Trophoblast cell (in vitro differentiated cells and primary cell): ENCODE data around the gene PDE4B.

Source experiments
- DNase-seq, 2 donors: peaks; one replicate each; pipeline ENCODE4 v3.0.0-alpha.2; 2016
- H2AFZ ChIP-seq: 2 replicates; pipeline ENCODE4 v1.6.1; 2013; ENCODE audit warnings: low read length, moderate library complexity, mild to moderate bottlenecking; ENCODE audit not compliant: insufficient read depth, poor library complexity
- H2AK5ac ChIP-seq: 2 replicates; pipeline ENCODE4 v1.6.1; 2013; ENCODE audit warnings: mild to moderate bottlenecking, low read length
- H2BK120ac ChIP-seq: 2 replicates; pipeline ENCODE4 v1.6.1; 2013; ENCODE audit warnings: low read length, mild to moderate bottlenecking, moderate library complexity; ENCODE audit not compliant: insufficient read depth, poor library complexity
- H2BK12ac ChIP-seq: 2 replicates; pipeline ENCODE4 v1.6.1; 2013; ENCODE audit warnings: mild to moderate bottlenecking, low read length, moderate library complexity
- H2BK5ac ChIP-seq: 2 replicates; pipeline ENCODE4 v1.6.1; 2013; ENCODE audit warnings: low read length, low read depth, moderate library complexity, mild to moderate bottlenecking; ENCODE audit not compliant: poor library complexity
- H3K14ac ChIP-seq: 2 replicates; pipeline ENCODE4 v1.6.1; 2013; ENCODE audit warnings: mild to moderate bottlenecking, low read length
- H3K18ac ChIP-seq: 2 replicates; pipeline ENCODE4 v1.6.1; 2013; ENCODE audit warnings: mild to moderate bottlenecking, low read length
- H3K23ac ChIP-seq: 2 replicates; pipeline ENCODE4 v1.6.1; 2013; ENCODE audit warnings: low read length
- H3K27ac ChIP-seq: 2 replicates; pipeline ENCODE4 v1.5.1; 2013; ENCODE audit warnings: low read depth, mild to moderate bottlenecking, inconsistent platforms, low read length, moderate library complexity
- H3K27me3 ChIP-seq: 2 replicates; pipeline ENCODE4 v1.6.1; 2013; ENCODE audit warnings: inconsistent platforms, mild to moderate bottlenecking, low read length, moderate library complexity; ENCODE audit not compliant: insufficient read depth
- H3K36me3 ChIP-seq, 2 experiments: 1 replicate in 1 of 2; 2 replicates in 1 of 2; pipeline ENCODE4 v1.6.1; 2013; ENCODE audit warnings: low read length in 2 of 2, mild to moderate bottlenecking in 2 of 2, moderate library complexity in 1 of 2; ENCODE audit not compliant: insufficient read depth in 2 of 2, control insufficient read depth in 1 of 2
- H3K4ac ChIP-seq: 2 replicates; pipeline ENCODE4 v1.6.1; 2013; ENCODE audit warnings: low read depth, mild to moderate bottlenecking, low read length, moderate library complexity
- H3K4me1 ChIP-seq, 2 experiments: 1 replicate in 1 of 2; 2 replicates in 1 of 2; pipeline ENCODE4 v1.6.1; 2013; ENCODE audit warnings: low read length in 2 of 2, mild to moderate bottlenecking in 2 of 2, moderate library complexity in 1 of 2; ENCODE audit not compliant: insufficient read depth in 2 of 2, control insufficient read depth in 1 of 2
- H3K4me2 ChIP-seq: 2 replicates; pipeline ENCODE4 v1.6.1; 2013; ENCODE audit warnings: inconsistent platforms, mild to moderate bottlenecking, low read length, moderate library complexity
- H3K4me3 ChIP-seq: 2 replicates; pipeline ENCODE4 v1.5.1; 2013; ENCODE audit warnings: mild to moderate bottlenecking, low read depth, low read length, inconsistent platforms
- H3K79me1 ChIP-seq: one replicate; pipeline ENCODE4 v1.6.1; 2013; ENCODE audit warnings: low read length
- H3K79me2 ChIP-seq: 2 replicates; pipeline ENCODE4 v1.6.1; 2013; ENCODE audit warnings: low read length, mild to moderate bottlenecking; ENCODE audit not compliant: control insufficient read depth, insufficient read depth, poor library complexity
- H3K9ac ChIP-seq: 2 replicates; pipeline ENCODE4 v1.6.1; 2013; ENCODE audit warnings: mild to moderate bottlenecking, low read length
- H3K9me3 ChIP-seq: 2 replicates; pipeline ENCODE4 v1.6.1; 2013; ENCODE audit warnings: low read depth, mild to moderate bottlenecking, control low read depth, inconsistent platforms, low read length; ENCODE audit not compliant: insufficient read depth
- H4K12ac ChIP-seq: 2 replicates; pipeline ENCODE4 v1.6.1; 2013; ENCODE audit warnings: low read depth, mild to moderate bottlenecking, low read length, moderate library complexity
- H4K8ac ChIP-seq: 2 replicates; pipeline ENCODE4 v1.6.1; 2013; ENCODE audit warnings: low read depth, mild to moderate bottlenecking, low read length, moderate library complexity
- H4K91ac ChIP-seq: one replicate; pipeline ENCODE4 v1.6.1; 2013; ENCODE audit warnings: low read depth, mild to moderate bottlenecking, low read length, moderate library complexity
- WGBS: extraction: QIAGEN DNeasy Blood & Tissue Kit; methylation state at CpG from one replicate; pipeline ENCODE4 v1.1.7; 2013; ENCODE audit warnings: missing lambda C conversion rate; ENCODE audit not compliant: insufficient read length, insufficient coverage; ENCODE audit errors: extremely low coverage; 5-methylcytosine and 5-hydroxymethylcytosine counted together

Gene PDE4B

GRCh38 chr1:65942476-65942875, 149.8 kb downstream of the PDE4B start:
- no peak overlapping the region for H3K4me2 ChIP-seq
- no peak overlapping the region for H3K18ac ChIP-seq
- H2BK5ac ChIP-seq: no peak overlapping the region
- H4K12ac ChIP-seq: no peak overlapping the region
- H3K27me3 ChIP-seq: no peaks in the 10 kb centered on the region
- no peak overlapping the region for H3K4ac ChIP-seq
- H4K91ac ChIP-seq: no peak overlapping the region
- H2BK120ac ChIP-seq: no peak overlapping the region
- H3K9ac ChIP-seq: no peak overlapping the region
- H3K36me3 ChIP-seq: no peaks in the 10 kb centered on the region
- DNase-seq: no peak
- no peaks in the 10 kb centered on the region for H3K79me1 ChIP-seq
- H2AK5ac ChIP-seq: no peak overlapping the region
- H3K4me3 ChIP-seq: no peak overlapping the region
- H3K4me1 ChIP-seq: no peaks in the 10 kb centered on the region
- WGBS: no CpG with 5 or more reads among the region's 1 CpG
- no peaks in the 10 kb centered on the region for H3K79me2 ChIP-seq
- no peak overlapping the region for H2AFZ ChIP-seq
- no peak overlapping the region for H3K14ac ChIP-seq
- H3K9me3 ChIP-seq: no peaks in the 10 kb centered on the region
- no peak overlapping the region for H3K23ac ChIP-seq
- no peak overlapping the region for H4K8ac ChIP-seq
- no peak overlapping the region for H3K27ac ChIP-seq
- H2BK12ac ChIP-seq: no peak overlapping the region

GRCh38 chr1:65946376-65946775, 153.7 kb downstream of the PDE4B start:
- Histone ChIP-seq H2BK12ac (no peak overlapping the region), H4K8ac (no peak overlapping the region), H3K79me1 (no peaks in the 10 kb centered on the region), H3K9me3 (no peaks in the 10 kb centered on the region), H3K9ac (no peak overlapping the region), H3K79me2 (no peaks in the 10 kb centered on the region), H3K4me2 (no peak overlapping the region), H2BK120ac (no peak overlapping the region), H3K14ac (no peak overlapping the region), H2AK5ac (no peak overlapping the region), H3K27me3 (no peaks in the 10 kb centered on the region), H3K4me1 (no peaks in the 10 kb centered on the region), H3K4me3 (no peak overlapping the region), H3K27ac (no peak overlapping the region), H4K91ac (no peak overlapping the region), H4K12ac (no peak overlapping the region), H3K36me3 (no peaks in the 10 kb centered on the region), H3K23ac (no peak overlapping the region), H2AFZ (no peak overlapping the region), H3K18ac (no peak overlapping the region), H3K4ac (no peak overlapping the region), H2BK5ac (no peak overlapping the region)
- WGBS: no CpG with 5 or more reads among the region's 1 CpG
- DNase-seq: no peak

GRCh38 chr1:65946960-65947359, 154.3 kb downstream of the PDE4B start:
- Histone ChIP-seq H3K79me2 (no peaks in the 10 kb centered on the region), H4K91ac (no peak overlapping the region), H4K12ac (no peak overlapping the region), H3K4ac (no peak overlapping the region), H4K8ac (no peak overlapping the region), H3K4me1 (no peaks in the 10 kb centered on the region), H3K79me1 (no peaks in the 10 kb centered on the region), H2BK12ac (no peak overlapping the region), H2BK5ac (no peak overlapping the region), H3K4me2 (no peak overlapping the region), H3K9me3 (no peaks in the 10 kb centered on the region), H3K4me3 (no peak overlapping the region), H3K9ac (no peak overlapping the region), H2AK5ac (no peak overlapping the region), H2BK120ac (no peak overlapping the region), H2AFZ (no peak overlapping the region), H3K36me3 (no peaks in the 10 kb centered on the region), H3K18ac (no peak overlapping the region), H3K14ac (no peak overlapping the region), H3K27me3 (no peaks in the 10 kb centered on the region), H3K27ac (no peak overlapping the region), H3K23ac (no peak overlapping the region)
- peak; percentile 51 to 70 for DNase-seq
- no CpG with 5 or more reads among the region's 5 CpGs for WGBS

DNA sequence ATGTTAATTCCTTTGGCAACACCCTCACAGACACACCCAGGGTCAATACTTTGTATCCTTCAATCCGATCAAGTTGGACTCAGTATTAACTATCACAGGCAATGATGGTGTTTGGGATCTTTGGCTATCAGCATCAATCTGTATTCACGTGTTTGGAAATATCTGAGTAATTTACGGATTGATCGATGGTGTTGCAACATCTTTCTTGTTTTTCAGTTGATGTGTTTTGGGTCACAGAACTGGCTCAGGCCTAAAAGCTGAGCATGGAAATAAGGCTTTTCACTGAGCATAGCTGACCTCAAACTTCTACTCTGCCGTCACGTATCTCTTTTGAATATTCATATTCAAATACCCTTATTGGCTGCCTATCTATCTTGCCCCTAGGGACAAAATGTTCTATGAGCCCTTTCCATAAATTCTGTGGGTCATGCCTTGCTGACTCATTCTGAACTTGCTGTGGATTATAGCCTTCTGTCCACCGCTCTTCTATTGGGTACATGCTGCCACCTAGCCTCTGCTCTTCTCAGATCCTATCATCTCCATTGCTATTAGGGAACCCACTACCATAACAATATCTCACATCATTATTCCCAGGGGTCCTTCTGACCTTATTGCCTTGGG, 156.0 kb downstream of the PDE4B start:
- H3K27ac ChIP-seq: no peak overlapping the region
- H2BK120ac ChIP-seq: no peak overlapping the region
- no peak overlapping the region for H3K9ac ChIP-seq
- no peak overlapping the region for H4K91ac ChIP-seq
- no peaks in the 10 kb centered on the region for H3K27me3 ChIP-seq
- no peak overlapping the region for H3K4me2 ChIP-seq
- H2AFZ ChIP-seq: no peak overlapping the region
- H4K8ac ChIP-seq: no peak overlapping the region
- no peaks in the 10 kb centered on the region for H3K4me1 ChIP-seq
- no peaks in the 10 kb centered on the region for H3K79me1 ChIP-seq
- WGBS: no CpG with 5 or more reads among the region's 7 CpGs
- no peaks in the 10 kb centered on the region for H3K9me3 ChIP-seq
- H3K14ac ChIP-seq: no peak overlapping the region
- no peak overlapping the region for H3K4me3 ChIP-seq
- no peak overlapping the region for H2BK12ac ChIP-seq
- H2AK5ac ChIP-seq: no peak overlapping the region
- DNase-seq: no peak
- H3K79me2 ChIP-seq: no peaks in the 10 kb centered on the region
- no peak overlapping the region for H4K12ac ChIP-seq
- H3K18ac ChIP-seq: no peak overlapping the region
- H3K4ac ChIP-seq: no peak overlapping the region
- no peak overlapping the region for H2BK5ac ChIP-seq
- H3K23ac ChIP-seq: no peak overlapping the region
- H3K36me3 ChIP-seq: no peaks in the 10 kb centered on the region
